ENCODE measurements around the gene CZIB. TPM values are rescaled to one million over a fixed set of nuclear protein-coding genes. Genes with fewer than 3 reads are reported as not detected.

Gene CZIB
- total and polyA plus RNA-seq, 2 of the 13 experiments (the other 11 are each of a cell fraction or from before 2014, with no cell fraction given) = 49.2 to 67.0 TPM

GRCh38 chr1:53176452-53177208 is 43.8 kb downstream of the CZIB start (continued):
- TF ChIP-seq NFE2 (CRISPR knock-in tag; IDR thresholded peaks at IDR 0.05) = no peak
- TF ChIP-seq RNF2 (conservative IDR thresholded peaks at IDR 0.05; ENCODE audit: low read depth) = no peak
- no peak for TF ChIP-seq SP140L (CRISPR knock-in tag; IDR thresholded peaks at IDR 0.05; ENCODE audit: borderline replicate concordance)
- peak; percentile 52; the same call in 1 of the 2 replicates for TF ChIP-seq CBX5 (CRISPR knock-in tag; IDR thresholded peaks at IDR 0.05; ENCODE audit: borderline replicate concordance)
- TF ChIP-seq DZIP1 (CRISPR knock-in tag; IDR thresholded peaks at IDR 0.05) = no peak
- no peak for TF ChIP-seq SETDB1 (CRISPR knock-in tag; IDR thresholded peaks at IDR 0.05; ENCODE audit: borderline replicate concordance)
- no peak for TF ChIP-seq MED8 (CRISPR knock-in tag; IDR thresholded peaks at IDR 0.05; ENCODE audit: insufficient replicate concordance)
- TF ChIP-seq SMAD3 (CRISPR knock-in tag; IDR thresholded peaks at IDR 0.05) = no peak
- no peak for TF ChIP-seq STAT6 (CRISPR knock-in tag; IDR thresholded peaks at IDR 0.05; ENCODE audit: borderline replicate concordance)
- TF ChIP-seq, protein P1, sequence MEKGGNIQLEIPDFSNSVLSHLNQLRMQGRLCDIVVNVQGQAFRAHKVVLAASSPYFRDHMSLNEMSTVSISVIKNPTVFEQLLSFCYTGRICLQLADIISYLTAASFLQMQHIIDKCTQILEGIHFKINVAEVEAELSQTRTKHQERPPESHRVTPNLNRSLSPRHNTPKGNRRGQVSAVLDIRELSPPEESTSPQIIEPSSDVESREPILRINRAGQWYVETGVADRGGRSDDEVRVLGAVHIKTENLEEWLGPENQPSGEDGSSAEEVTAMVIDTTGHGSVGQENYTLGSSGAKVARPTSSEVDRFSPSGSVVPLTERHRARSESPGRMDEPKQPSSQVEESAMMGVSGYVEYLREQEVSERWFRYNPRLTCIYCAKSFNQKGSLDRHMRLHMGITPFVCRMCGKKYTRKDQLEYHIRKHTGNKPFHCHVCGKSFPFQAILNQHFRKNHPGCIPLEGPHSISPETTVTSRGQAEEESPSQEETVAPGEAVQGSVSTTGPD (CRISPR knock-in tag; IDR thresholded peaks at IDR 0.05) = no peak
- TF ChIP-seq CCAR2 (optimal IDR thresholded peaks at IDR 0.05; ENCODE audit: low read depth, low read length) = no peak
- 0 out of 2 replicates have a peak, but pooled peaks have one; percentile 39 for TF ChIP-seq ZNF792 (CRISPR knock-in tag; IDR thresholded peaks at IDR 0.05)
- TF ChIP-seq NFYB (CRISPR knock-in tag; IDR thresholded peaks at IDR 0.05) = no peak
- no peak for TF ChIP-seq ZNF234 (CRISPR knock-in tag; conservative IDR thresholded peaks at IDR 0.05)
- no peak for TF ChIP-seq POGK (CRISPR knock-in tag; conservative IDR thresholded peaks at IDR 0.05)
- no peak for TF ChIP-seq GATA4 (IDR thresholded peaks at IDR 0.05; ENCODE audit: borderline replicate concordance, low read depth)
- TF ChIP-seq, protein P2, sequence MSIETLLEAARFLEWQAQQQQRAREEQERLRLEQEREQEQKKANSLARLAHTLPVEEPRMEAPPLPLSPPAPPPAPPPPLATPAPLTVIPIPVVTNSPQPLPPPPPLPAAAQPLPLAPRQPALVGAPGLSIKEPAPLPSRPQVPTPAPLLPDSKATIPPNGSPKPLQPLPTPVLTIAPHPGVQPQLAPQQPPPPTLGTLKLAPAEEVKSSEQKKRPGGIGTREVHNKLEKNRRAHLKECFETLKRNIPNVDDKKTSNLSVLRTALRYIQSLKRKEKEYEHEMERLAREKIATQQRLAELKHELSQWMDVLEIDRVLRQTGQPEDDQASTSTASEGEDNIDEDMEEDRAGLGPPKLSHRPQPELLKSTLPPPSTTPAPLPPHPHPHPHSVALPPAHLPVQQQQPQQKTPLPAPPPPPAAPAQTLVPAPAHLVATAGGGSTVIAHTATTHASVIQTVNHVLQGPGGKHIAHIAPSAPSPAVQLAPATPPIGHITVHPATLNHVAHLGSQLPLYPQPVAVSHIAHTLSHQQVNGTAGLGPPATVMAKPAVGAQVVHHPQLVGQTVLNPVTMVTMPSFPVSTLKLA (IDR thresholded peaks at IDR 0.05) = no peak
- TF ChIP-seq ZNF383 (CRISPR knock-in tag; IDR thresholded peaks at IDR 0.05; ENCODE audit: borderline replicate concordance) = no peak

All from HepG2 (cell line).